MCF 10A (cell line): ENCODE data around the gene FNBP1. TPM values are rescaled to one million over a fixed set of nuclear protein-coding genes. Genes with fewer than 3 reads are reported as not detected.
"Not testable (repeated sequence)": the region's sequence is repeated elsewhere in the genome, so short reads cannot be mapped to it uniquely, and the experiment has no call there.

Experiments used
- BruUV-seq: library from RNA; stranded (reverse); fragments of 400-500 nt; replicated peaks from 2 replicates; lab custom pipeline; 2021; lab: Mats Ljungman, UMichigan
- CTCF ChIA-PET: fragments of 300-600 bp; sonication (Branson Sonifier 250); formaldehyde crosslinking; extraction: SDS; loops from one replicate; lab custom pipeline; 2021; ENCODE audit warnings: antibody characterized with exemption, inconsistent platforms; lab: Yijun Ruan, JAX
- POLR2A ChIA-PET: fragments of 300-600, 350-650 bp; sonication (Branson Sonifier 250); formaldehyde crosslinking; extraction: SDS; loops from one replicate; lab custom pipeline; 2020; ENCODE audit warnings: antibody characterized with exemption, inconsistent platforms; lab: Yijun Ruan, JAX
- DNase-seq: peaks from one replicate; pipeline ENCODE4 v3.0.0-alpha.2; 2018; ENCODE audit not compliant: unreplicated experiment
- H3K27ac Mint-ChIP-seq: one replicate; pipeline ENCODE4 v1.8.0; 2022; ENCODE audit warnings: mild to moderate bottlenecking, low read depth, mixed read lengths; ENCODE audit not compliant: unreplicated experiment
- H3K27me3 Mint-ChIP-seq: one replicate; pipeline ENCODE4 v1.8.0; 2022; ENCODE audit warnings: mixed read lengths; ENCODE audit not compliant: insufficient read depth, unreplicated experiment
- H3K36me3 Mint-ChIP-seq: one replicate; pipeline ENCODE4 v1.8.0; 2022; ENCODE audit warnings: mild to moderate bottlenecking, moderate library complexity, mixed read lengths; ENCODE audit not compliant: insufficient read depth, unreplicated experiment
- H3K4me1 Mint-ChIP-seq: one replicate; pipeline ENCODE4 v1.8.0; 2022; ENCODE audit warnings: mixed read lengths; ENCODE audit not compliant: insufficient read depth, unreplicated experiment
- H3K4me3 Mint-ChIP-seq: one replicate; pipeline ENCODE4 v1.8.0; 2022; ENCODE audit warnings: mild to moderate bottlenecking, moderate library complexity, mixed read lengths; ENCODE audit not compliant: unreplicated experiment
- H3K9me3 Mint-ChIP-seq: one replicate; pipeline ENCODE4 v1.8.0; 2022; ENCODE audit warnings: mixed read lengths; ENCODE audit not compliant: unreplicated experiment
- intact Hi-C: fragments of 100-400 bp; cut with micrococcal nuclease; formaldehyde crosslinking; loops from 2 replicates; pipeline ENCODE4 v1.14.1; 2022
- total RNA-seq: library from RNA; stranded (reverse); gene quantifications from 2 replicates; pipeline ENCODE4 v1.2.3, GENCODE V29; 2022
- TF ChIP-seq, protein P1 (sequence below): fragments of 200-600 bp; IDR thresholded peaks from one replicate; pipeline ENCODE4 v1.8.0; 2022; ENCODE audit warnings: antibody characterized with exemption, mild to moderate bottlenecking; ENCODE audit not compliant: unreplicated experiment

Gene FNBP1
- total RNA-seq, 1 experiment from 2014 or later, result 24.4 TPM

DNA sequence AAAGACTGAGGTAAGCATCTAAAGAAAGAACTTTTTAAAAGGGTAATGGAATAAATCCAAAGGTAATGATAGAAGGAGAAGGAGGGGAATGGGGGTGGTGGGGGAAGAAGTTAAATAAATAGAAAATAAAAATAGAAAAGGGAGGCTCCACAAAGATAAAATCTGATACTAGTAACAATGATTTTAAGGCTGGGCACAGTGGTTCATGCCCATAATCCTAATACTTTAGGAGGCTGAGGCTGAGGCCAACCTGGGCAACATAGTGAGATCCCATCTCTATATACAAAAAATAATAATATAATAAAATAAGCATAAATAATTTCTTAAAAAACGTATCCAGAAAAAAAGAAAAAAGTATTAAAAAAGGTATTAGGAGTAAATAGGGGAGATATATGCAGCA lies 89.3 kb downstream of the FNBP1 start:
- Mint-ChIP-seq H3K4me3 (no peak overlapping the region), H3K27me3 (no peaks in the 10 kb centered on the region), H3K4me1 (no peaks in the 10 kb centered on the region), H3K36me3 (peaks cover 10% of the 10 kb centered on the region), H3K9me3 (no peaks in the 10 kb centered on the region), H3K27ac (no peak overlapping the region)
- ChIA-PET POLR2A (no interaction called here), CTCF (no interaction called here)
- no peak for DNase-seq
- BruUV-seq, result no TSS peak
- intact Hi-C loops, result no loop called here
- TF ChIP-seq, protein P1, sequence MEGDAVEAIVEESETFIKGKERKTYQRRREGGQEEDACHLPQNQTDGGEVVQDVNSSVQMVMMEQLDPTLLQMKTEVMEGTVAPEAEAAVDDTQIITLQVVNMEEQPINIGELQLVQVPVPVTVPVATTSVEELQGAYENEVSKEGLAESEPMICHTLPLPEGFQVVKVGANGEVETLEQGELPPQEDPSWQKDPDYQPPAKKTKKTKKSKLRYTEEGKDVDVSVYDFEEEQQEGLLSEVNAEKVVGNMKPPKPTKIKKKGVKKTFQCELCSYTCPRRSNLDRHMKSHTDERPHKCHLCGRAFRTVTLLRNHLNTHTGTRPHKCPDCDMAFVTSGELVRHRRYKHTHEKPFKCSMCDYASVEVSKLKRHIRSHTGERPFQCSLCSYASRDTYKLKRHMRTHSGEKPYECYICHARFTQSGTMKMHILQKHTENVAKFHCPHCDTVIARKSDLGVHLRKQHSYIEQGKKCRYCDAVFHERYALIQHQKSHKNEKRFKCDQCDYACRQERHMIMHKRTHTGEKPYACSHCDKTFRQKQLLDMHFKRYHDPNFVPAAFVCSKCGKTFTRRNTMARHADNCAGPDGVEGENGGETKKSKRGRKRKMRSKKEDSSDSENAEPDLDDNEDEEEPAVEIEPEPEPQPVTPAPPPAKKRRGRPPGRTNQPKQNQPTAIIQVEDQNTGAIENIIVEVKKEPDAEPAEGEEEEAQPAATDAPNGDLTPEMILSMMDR, result no peak

DNA sequence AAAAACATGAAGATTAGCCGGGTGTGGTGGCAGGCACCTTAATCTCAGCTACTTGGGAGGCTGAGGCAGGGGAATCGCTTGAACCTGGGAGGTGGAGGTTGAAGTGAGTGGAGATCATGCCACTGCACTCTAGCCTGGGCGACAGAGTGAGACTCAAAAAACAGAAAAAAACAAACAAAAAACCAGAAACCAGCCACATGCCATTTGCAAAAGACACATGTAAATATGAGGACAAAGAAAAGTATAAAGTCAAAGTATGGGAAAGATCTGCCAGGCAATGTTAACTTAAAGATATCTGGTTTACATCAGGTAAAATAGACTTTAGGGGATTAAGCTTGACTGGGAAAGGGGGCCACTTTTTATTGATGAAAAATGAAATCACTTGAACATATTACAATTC lies 90.7 kb downstream of the FNBP1 start:
- TF ChIP-seq, protein P1, result no peak
- Mint-ChIP-seq H3K27me3 (no peaks in the 10 kb centered on the region), H3K9me3 (no peaks in the 10 kb centered on the region), H3K36me3 (peaks cover 8% of the 10 kb centered on the region), H3K4me3 (no peak overlapping the region), H3K27ac (no peak overlapping the region), H3K4me1 (no peaks in the 10 kb centered on the region)
- ChIA-PET CTCF (interaction anchor here (0.6 kb wide), 1 partner anchor 110 kb away, joined by 6 read pairs; no protein-coding TSS in a partner anchor), POLR2A (no interaction called here)
- intact Hi-C loops, result no loop called here
- BruUV-seq, result no TSS peak
- DNase-seq, result no peak

DNA sequence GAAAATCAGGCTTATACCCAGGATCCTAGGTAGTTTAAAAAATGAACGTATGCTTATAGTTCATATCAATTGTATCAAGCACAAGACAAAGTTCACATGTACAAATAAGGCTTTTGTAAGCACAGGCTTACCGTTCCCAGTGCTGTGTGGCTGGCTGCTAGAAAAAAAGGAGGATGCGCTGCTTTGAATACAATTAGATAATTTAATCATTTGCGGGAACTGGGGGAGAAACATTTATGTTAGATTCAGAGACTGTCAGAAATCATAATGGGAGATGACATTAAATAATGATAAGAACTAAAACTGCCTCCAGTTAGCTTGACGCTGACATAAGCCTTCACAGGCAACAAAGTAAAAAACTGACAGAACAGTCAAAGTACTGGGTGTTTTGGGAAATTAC lies 93.2 kb downstream of the FNBP1 start:
- DNase-seq, result no peak
- Mint-ChIP-seq H3K27me3 (no peaks in the 10 kb centered on the region), H3K9me3 (no peaks in the 10 kb centered on the region), H3K4me3 (no peak overlapping the region), H3K27ac (no peak overlapping the region), H3K4me1 (no peaks in the 10 kb centered on the region), H3K36me3 (no peaks in the 10 kb centered on the region)
- no TSS peak for BruUV-seq
- ChIA-PET POLR2A (interaction anchor here (2.4 kb wide), 1 partner anchor 12 kb away, joined by 11 read pairs; no protein-coding TSS in a partner anchor), CTCF (interaction anchor here (0.6 kb wide), 1 partner anchor 14 kb away, joined by 4 read pairs; no protein-coding TSS in a partner anchor)
- TF ChIP-seq, protein P1, result no peak
- intact Hi-C loops, result no loop called here

DNA sequence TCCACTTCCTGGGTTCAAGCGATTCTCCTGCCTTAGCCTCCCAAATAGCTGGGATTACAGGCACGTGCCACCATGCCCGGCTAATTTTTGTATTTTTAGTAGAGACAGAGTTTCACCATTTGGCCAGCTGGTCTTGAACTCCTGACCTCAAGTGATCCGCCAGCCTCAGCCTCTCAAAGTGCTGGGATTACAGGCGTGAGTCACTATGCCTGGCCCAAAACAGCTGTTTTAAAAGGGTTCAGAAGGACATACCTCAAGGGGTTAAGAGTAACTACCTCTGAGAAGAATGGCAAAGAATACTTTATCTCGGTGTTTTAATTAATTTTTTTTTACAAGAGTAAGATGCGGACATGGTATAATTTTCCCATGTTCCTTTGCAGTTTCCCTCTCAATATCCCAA lies 94.4 kb downstream of the FNBP1 start:
- POLR2A ChIA-PET, result interaction anchor here (1.2 to 2.4 kb wide), 2 partner anchors 9 to 14 kb away, joined by 4 to 11 read pairs; no protein-coding TSS in a partner anchor
- CTCF ChIA-PET, H3K36me3 Mint-ChIP-seq, DNase-seq, H3K4me1 Mint-ChIP-seq, H3K27ac Mint-ChIP-seq, H3K4me3 Mint-ChIP-seq, H3K9me3 Mint-ChIP-seq, BruUV-seq, intact Hi-C loops, H3K27me3 Mint-ChIP-seq: not testable (repeated sequence)
